NT2/D1 (cell line): ENCODE measurements around the gene ADAMTS19.

ENCODE experiments used
- DNase-seq: peaks from one replicate; pipeline ENCODE4 v3.0.0-alpha.2; 2011; ENCODE audit warnings: low read depth, low spot score
- H3K27me3 ChIP-seq: 2 replicates; pipeline ENCODE4 v1.6.0; 2011; ENCODE audit warnings: mild to moderate bottlenecking; ENCODE audit not compliant: insufficient read length, insufficient read depth
- H3K36me3 ChIP-seq: 2 replicates; pipeline ENCODE4 v1.6.1; 2011; ENCODE audit warnings: mild to moderate bottlenecking, low read length, mixed read lengths; ENCODE audit not compliant: insufficient read depth, insufficient read length
- H3K4me1 ChIP-seq: 2 replicates; pipeline ENCODE4 v1.5.1; 2011; ENCODE audit not compliant: insufficient read depth, insufficient read length
- H3K4me3 ChIP-seq: 2 replicates; pipeline ENCODE4 v1.5.1; 2011; ENCODE audit warnings: low read depth; ENCODE audit not compliant: insufficient read length
- H3K9ac ChIP-seq: 2 replicates; pipeline ENCODE4 v1.6.0; 2011; ENCODE audit warnings: low read depth; ENCODE audit not compliant: insufficient read length
- H3K9me3 ChIP-seq: 2 replicates; pipeline ENCODE4 v1.5.1; 2011; ENCODE audit warnings: mild to moderate bottlenecking, low read length; ENCODE audit not compliant: insufficient read depth
- SUZ12 ChIP-seq: IDR thresholded peaks from 2 replicates; pipeline ENCODE4 v1.6.1; 2011; ENCODE audit not compliant: insufficient read length, insufficient read depth; ENCODE audit errors: extremely low read depth
- YY1 ChIP-seq: IDR thresholded peaks from 2 replicates; pipeline ENCODE4 v1.6.1; 2011; ENCODE audit not compliant: insufficient read length, insufficient read depth
- ZNF274 ChIP-seq: IDR thresholded peaks from 2 replicates; pipeline ENCODE4 v1.6.1; 2011; ENCODE audit warnings: mild to moderate bottlenecking, low read depth, low read length

The ADAMTS19 gene

DNA sequence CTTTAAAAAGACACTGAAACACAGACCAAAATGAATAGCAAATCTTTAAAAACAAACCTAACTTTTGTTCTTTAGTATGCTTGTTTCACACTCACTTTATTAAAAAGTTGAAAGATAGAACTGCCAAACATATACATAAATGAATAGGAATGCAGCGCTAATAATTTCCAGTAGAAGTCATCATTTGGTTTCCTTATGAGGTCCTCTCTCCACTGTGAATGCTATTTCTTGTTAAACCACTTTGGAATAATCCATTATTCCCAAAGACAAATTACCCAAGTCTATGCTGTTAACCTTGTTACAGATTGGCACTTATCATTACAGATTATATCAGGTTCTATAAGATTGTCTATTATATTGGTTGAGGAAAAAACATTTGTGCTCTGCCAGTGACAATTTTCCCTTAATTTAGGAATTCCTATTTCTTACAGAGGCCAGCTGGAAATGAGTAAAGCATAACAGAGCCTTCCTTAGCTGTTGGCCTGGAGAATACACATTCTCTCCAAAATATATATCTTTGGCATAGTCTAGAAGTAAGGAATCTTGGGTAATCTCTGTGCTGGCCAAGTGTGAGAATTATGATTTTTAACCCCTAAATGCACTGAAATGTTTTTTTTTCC is 258.5 kb downstream of the ADAMTS19 start:
- no peaks in the 10 kb centered on the region for H3K9me3 ChIP-seq
- TF ChIP-seq ZNF274 = no peak
- no peak for TF ChIP-seq YY1
- no peak for TF ChIP-seq SUZ12
- H3K4me3 ChIP-seq = no peak overlapping the region
- no peaks in the 10 kb centered on the region for H3K27me3 ChIP-seq
- no peak for DNase-seq
- H3K9ac ChIP-seq = no peak overlapping the region
- H3K4me1 ChIP-seq = no peaks in the 10 kb centered on the region
- no peaks in the 10 kb centered on the region for H3K36me3 ChIP-seq

GRCh38 chr5:129724222-129724621 is 264.1 kb downstream of the ADAMTS19 start:
- Histone ChIP-seq H3K4me3 (no peak overlapping the region), H3K27me3 (no peaks in the 10 kb centered on the region), H3K4me1 (no peaks in the 10 kb centered on the region), H3K9me3 (no peaks in the 10 kb centered on the region), H3K9ac (no peak overlapping the region), H3K36me3 (no peaks in the 10 kb centered on the region)
- no peak for TF ChIP-seq SUZ12
- no peak for TF ChIP-seq YY1
- TF ChIP-seq ZNF274 = no peak
- no peak for DNase-seq

- no peak overlapping the region for H3K4me3 ChIP-seq
- no peak for DNase-seq
- no peak overlapping the region for H3K9ac ChIP-seq
- H3K27me3 ChIP-seq = no peaks in the 10 kb centered on the region
- no peaks in the 10 kb centered on the region for H3K9me3 ChIP-seq
- no peaks in the 10 kb centered on the region for H3K36me3 ChIP-seq
- no peaks in the 10 kb centered on the region for H3K4me1 ChIP-seq
- TF ChIP-seq ZNF274 = no peak
- TF ChIP-seq SUZ12 = no peak
- TF ChIP-seq YY1 = no peak
Measured at GRCh38 chr5:129724647-129725046, 264.5 kb downstream of the ADAMTS19 start.

DNA sequence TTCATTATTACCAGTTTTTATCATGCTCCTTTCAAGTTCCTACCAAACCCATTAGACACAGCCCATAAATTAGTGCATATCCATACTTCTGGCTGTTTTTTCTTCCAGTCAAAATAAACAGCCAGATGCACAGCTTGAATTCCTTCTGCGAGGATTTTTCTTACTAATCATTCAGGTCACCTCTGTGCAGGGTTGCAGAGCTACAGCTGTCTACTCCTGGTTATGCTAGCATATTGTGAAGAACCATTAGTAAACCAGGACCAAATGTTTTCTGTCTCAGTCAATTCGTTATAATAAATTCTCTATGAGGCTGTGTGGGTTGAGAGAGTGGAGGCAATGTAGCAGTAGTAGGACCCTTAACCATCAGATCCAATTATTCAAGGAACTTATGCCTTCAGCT is 279.7 kb downstream of the ADAMTS19 start:
- H3K9me3 ChIP-seq = no peaks in the 10 kb centered on the region
- H3K4me1 ChIP-seq = no peaks in the 10 kb centered on the region
- TF ChIP-seq SUZ12 (no peak), ZNF274 (no peak), YY1 (no peak)
- H3K9ac ChIP-seq = no peak overlapping the region
- H3K4me3 ChIP-seq = no peak overlapping the region
- DNase-seq = no peak
- no peaks in the 10 kb centered on the region for H3K27me3 ChIP-seq
- H3K36me3 ChIP-seq = no peaks in the 10 kb centered on the region

DNA sequence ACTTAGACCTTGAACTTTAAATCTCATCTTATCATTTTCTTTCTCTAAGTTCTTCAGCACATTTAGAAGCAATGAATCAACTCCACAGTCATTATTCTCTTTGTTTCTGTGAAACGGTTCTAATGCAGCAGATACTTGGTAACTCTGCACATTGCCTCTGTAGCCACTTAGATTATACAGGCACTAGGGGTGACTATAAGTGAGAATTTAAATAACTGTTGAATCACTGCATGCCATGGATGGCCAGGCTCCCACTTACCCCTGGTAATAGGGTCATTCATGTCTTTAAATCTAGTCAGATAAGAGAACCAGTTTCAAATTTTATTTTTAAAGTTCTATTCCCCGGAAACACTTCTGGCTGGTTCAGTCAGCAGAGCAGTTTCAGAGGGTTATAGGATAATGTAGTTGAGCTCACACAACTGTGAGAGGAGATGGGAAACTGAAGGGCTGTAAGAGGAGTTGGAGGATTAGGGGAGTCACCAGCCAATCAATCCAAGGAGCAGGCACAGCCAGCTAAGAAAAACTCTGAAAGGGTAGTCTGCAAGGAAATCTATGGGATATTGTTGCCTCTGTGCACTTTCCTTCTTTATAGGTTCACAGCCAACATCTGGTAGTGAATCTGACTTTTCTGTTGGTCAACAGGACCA is 283.6 kb downstream of the ADAMTS19 start:
- DNase-seq = no peak
- Histone ChIP-seq H3K9ac (no peak overlapping the region), H3K27me3 (no peaks in the 10 kb centered on the region), H3K36me3 (no peaks in the 10 kb centered on the region), H3K9me3 (no peaks in the 10 kb centered on the region), H3K4me3 (no peak overlapping the region), H3K4me1 (no peaks in the 10 kb centered on the region)
- TF ChIP-seq ZNF274 (no peak), YY1 (no peak), SUZ12 (no peak)

- Histone ChIP-seq H3K9me3 (no peaks in the 10 kb centered on the region), H3K27me3 (no peaks in the 10 kb centered on the region), H3K4me1 (no peaks in the 10 kb centered on the region), H3K36me3 (no peaks in the 10 kb centered on the region), H3K9ac (no peak overlapping the region), H3K4me3 (no peak overlapping the region)
- no peak for DNase-seq
- TF ChIP-seq YY1 (no peak), ZNF274 (no peak), SUZ12 (no peak)
Measured at GRCh38 chr5:129745997-129746396, 285.9 kb downstream of the ADAMTS19 start.

DNA sequence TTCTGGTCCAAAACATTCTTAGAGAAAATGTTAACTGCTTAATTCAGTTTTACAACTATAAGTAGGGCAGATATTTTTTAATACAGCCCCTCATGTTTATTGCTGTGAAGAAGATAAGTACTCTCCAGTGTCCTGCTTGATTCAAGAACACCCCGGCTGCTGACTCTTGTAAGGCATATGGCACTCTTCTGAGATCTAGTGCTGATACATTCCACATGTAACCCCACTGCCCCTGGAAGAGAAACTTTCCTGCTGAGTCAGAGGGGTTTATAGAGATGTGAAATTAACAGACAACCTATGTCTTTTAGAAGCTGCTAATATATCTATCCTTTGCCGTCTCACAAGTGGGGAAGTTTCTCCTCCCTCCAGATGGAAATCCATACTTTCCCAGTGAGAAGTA is 286.8 kb downstream of the ADAMTS19 start:
- no peaks in the 10 kb centered on the region for H3K36me3 ChIP-seq
- H3K9me3 ChIP-seq = no peaks in the 10 kb centered on the region
- no peaks in the 10 kb centered on the region for H3K27me3 ChIP-seq
- H3K4me3 ChIP-seq = no peak overlapping the region
- no peak for TF ChIP-seq ZNF274
- TF ChIP-seq SUZ12 = no peak
- no peak for TF ChIP-seq YY1
- H3K9ac ChIP-seq = no peak overlapping the region
- no peak for DNase-seq
- no peaks in the 10 kb centered on the region for H3K4me1 ChIP-seq
